Activated CD8-positive, alpha-beta T cell treated with anti-CD3 and anti-CD28 coated beads for 36 hours (primary cell): Measurements from ENCODE around the gene MTREX. TPM values are rescaled to one million over a fixed set of nuclear protein-coding genes. Genes with fewer than 3 reads are reported as not detected.

Experiments
- ATAC-seq: fragments of 200-7000 bp; cut with Tn5 transposase; one replicate; pipeline ENCODE4 v1.10.0; 2021; ENCODE audit warnings: mild to moderate bottlenecking, moderate library complexity
- CTCF ChIA-PET: fragments of 350-600 bp; sonication (Branson Sonifier 250); formaldehyde crosslinking; loops from one replicate; lab custom pipeline; 2021; ENCODE audit warnings: antibody characterized with exemption; lab: Charles Lee
- POLR2A ChIA-PET: fragments of 350-600 bp; sonication (Branson Sonifier 250); formaldehyde crosslinking; loops from one replicate; lab custom pipeline; 2021; ENCODE audit warnings: antibody characterized with exemption; lab: Charles Lee
- DNase-seq: peaks from one replicate; pipeline ENCODE4 v3.0.0-alpha.2; 2020
- H3K27ac Mint-ChIP-seq: one replicate; pipeline ENCODE4 v1.8.0; 2021; ENCODE audit warnings: mild to moderate bottlenecking, mixed read lengths
- H3K27me3 Mint-ChIP-seq: one replicate; pipeline ENCODE4 v1.8.0; 2021; ENCODE audit warnings: mixed read lengths
- H3K36me3 Mint-ChIP-seq: one replicate; pipeline ENCODE4 v1.8.0; 2021; ENCODE audit warnings: low read depth, mixed read lengths
- H3K4me1 Mint-ChIP-seq: one replicate; pipeline ENCODE4 v1.8.0; 2021; ENCODE audit warnings: low read depth, mixed read lengths
- H3K4me3 Mint-ChIP-seq: one replicate; pipeline ENCODE4 v1.8.0; 2021; ENCODE audit warnings: mild to moderate bottlenecking, moderate library complexity, mixed read lengths
- H3K9me3 Mint-ChIP-seq: one replicate; pipeline ENCODE4 v1.8.0; 2021; ENCODE audit warnings: mixed read lengths
- CTCF ChIP-seq: fragments of 200-600 bp; IDR thresholded peaks from one replicate; pipeline ENCODE4 v1.8.0; 2022; ENCODE audit warnings: antibody characterized with exemption, mild to moderate bottlenecking
- intact Hi-C: fragments of 100-400 bp; cut with micrococcal nuclease; formaldehyde crosslinking; loops from one replicate; pipeline ENCODE4 v1.10.0; 2022
- total RNA-seq, 2 experiments: library from RNA; stranded (reverse); gene quantifications; one replicate each; pipeline ENCODE4 v1.2.3, GENCODE V29; 2021

Gene MTREX
- total RNA-seq, 2 experiments from 2014 or later, result 88.9 to 93.4 TPM

- Mint-ChIP-seq H3K27ac (no peak overlapping the region), H3K36me3 (peaks cover 36% of the 10 kb centered on the region), H3K9me3 (no peaks in the 10 kb centered on the region), H3K27me3 (no peaks in the 10 kb centered on the region), H3K4me3 (no peak overlapping the region), H3K4me1 (peaks cover 34% of the 10 kb centered on the region)
- no peak for TF ChIP-seq CTCF
- ChIA-PET POLR2A (no interaction called here), CTCF (interaction anchor here (1.5 kb wide), 2 partner anchors 18 to 61 kb away, joined by 3 to 4 read pairs; no protein-coding TSS in a partner anchor)
- DNase-seq (no peak), ATAC-seq (no peak)
- intact Hi-C loops, result no loop called here
These were observed 17.8 kb downstream of the MTREX start for GRCh38 chr5:55325621-55326020.

GRCh38 chr5:55327281-55327680 lies 19.5 kb downstream of the MTREX start:
- Mint-ChIP-seq H3K4me3 (no peak overlapping the region), H3K27ac (peak overlapping the region; percentile 80), H3K4me1 (peaks cover 38% of the 10 kb centered on the region), H3K27me3 (no peaks in the 10 kb centered on the region), H3K36me3 (peaks cover 48% of the 10 kb centered on the region), H3K9me3 (no peaks in the 10 kb centered on the region)
- POLR2A ChIA-PET, result no interaction called here
- DNase-seq (no peak), ATAC-seq (no peak)
- no peak for TF ChIP-seq CTCF
- intact Hi-C loops, result no loop called here
- CTCF ChIA-PET, result interaction anchor here (0.6 kb wide), 1 partner anchor 210 kb away, joined by 3 read pairs; no protein-coding TSS in a partner anchor

GRCh38 chr5:55331321-55331720 lies 23.5 kb downstream of the MTREX start:
- ChIA-PET CTCF (no interaction called here), POLR2A (no interaction called here)
- H3K27me3 Mint-ChIP-seq, result no peaks in the 10 kb centered on the region
- no peak overlapping the region for H3K27ac Mint-ChIP-seq
- H3K4me1 Mint-ChIP-seq, result peaks cover 29% of the 10 kb centered on the region
- intact Hi-C loops, result no loop called here
- peaks cover 55% of the 10 kb centered on the region for H3K36me3 Mint-ChIP-seq
- TF ChIP-seq CTCF, result no peak
- H3K4me3 Mint-ChIP-seq, result no peak overlapping the region
- DNase-seq (no peak), ATAC-seq (no peak)
- H3K9me3 Mint-ChIP-seq, result no peaks in the 10 kb centered on the region

- TF ChIP-seq CTCF, result no peak
- Mint-ChIP-seq H3K27me3 (no peaks in the 10 kb centered on the region), H3K9me3 (no peaks in the 10 kb centered on the region), H3K27ac (no peak overlapping the region), H3K36me3 (peaks cover 47% of the 10 kb centered on the region), H3K4me3 (no peak overlapping the region), H3K4me1 (peaks cover 27% of the 10 kb centered on the region)
- ChIA-PET POLR2A (no interaction called here), CTCF (no interaction called here)
- intact Hi-C loops, result no loop called here
- ATAC-seq, result no peak
- no peak for DNase-seq
These were observed 25.2 kb downstream of the MTREX start for GRCh38 chr5:55333017-55333416.

- no peak for TF ChIP-seq CTCF
- Mint-ChIP-seq H3K36me3 (peaks cover 45% of the 10 kb centered on the region), H3K27me3 (no peaks in the 10 kb centered on the region), H3K4me3 (no peak overlapping the region), H3K27ac (no peak overlapping the region), H3K9me3 (no peaks in the 10 kb centered on the region), H3K4me1 (peaks cover 35% of the 10 kb centered on the region)
- intact Hi-C loops, result no loop called here
- no peak for ATAC-seq
- ChIA-PET CTCF (interaction anchor here (1.2 kb wide), 1 partner anchor 10 kb away, joined by 3 read pairs; no protein-coding TSS in a partner anchor), POLR2A (no interaction called here)
- DNase-seq, result no peak
These were observed 26.0 kb downstream of the MTREX start for GRCh38 chr5:55333811-55334210.
